NCI-H2107 treated with DMSO at 0.1 percent for 48 hours (cell line): ENCODE results near the gene RAMP3.
"Not testable (repeated sequence)": the region's sequence is repeated elsewhere in the genome, so short reads cannot be mapped to it uniquely, and the experiment has no call there.

ENCODE experiments used
- DNase-seq: peaks from one replicate; lab custom pipeline; 2025; ENCODE audit not compliant: unreplicated experiment; lab: John Stamatoyannopoulos, UW

Gene RAMP3

DNA sequence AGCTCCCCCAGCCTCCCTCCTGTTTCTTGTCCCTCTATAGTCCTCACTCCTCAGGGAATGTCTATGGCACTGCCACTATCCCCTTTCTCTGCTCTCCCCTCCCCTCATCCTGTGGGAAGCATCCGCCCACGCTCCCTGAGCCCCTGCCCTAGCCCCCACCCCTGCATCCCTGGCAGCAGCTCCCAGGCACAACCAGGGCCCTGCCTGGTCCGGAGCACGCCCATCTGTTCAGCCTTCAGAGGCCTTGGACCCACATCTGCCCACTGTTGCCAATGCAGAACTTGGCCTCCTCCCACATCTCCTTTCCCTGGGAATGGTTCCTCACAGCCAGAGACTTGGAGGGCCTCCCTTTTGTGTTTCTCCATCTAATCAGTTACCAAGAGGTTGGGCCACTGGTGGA is 25.7 kb upstream of the RAMP3 start:
- DNase-seq: no peak

DNA sequence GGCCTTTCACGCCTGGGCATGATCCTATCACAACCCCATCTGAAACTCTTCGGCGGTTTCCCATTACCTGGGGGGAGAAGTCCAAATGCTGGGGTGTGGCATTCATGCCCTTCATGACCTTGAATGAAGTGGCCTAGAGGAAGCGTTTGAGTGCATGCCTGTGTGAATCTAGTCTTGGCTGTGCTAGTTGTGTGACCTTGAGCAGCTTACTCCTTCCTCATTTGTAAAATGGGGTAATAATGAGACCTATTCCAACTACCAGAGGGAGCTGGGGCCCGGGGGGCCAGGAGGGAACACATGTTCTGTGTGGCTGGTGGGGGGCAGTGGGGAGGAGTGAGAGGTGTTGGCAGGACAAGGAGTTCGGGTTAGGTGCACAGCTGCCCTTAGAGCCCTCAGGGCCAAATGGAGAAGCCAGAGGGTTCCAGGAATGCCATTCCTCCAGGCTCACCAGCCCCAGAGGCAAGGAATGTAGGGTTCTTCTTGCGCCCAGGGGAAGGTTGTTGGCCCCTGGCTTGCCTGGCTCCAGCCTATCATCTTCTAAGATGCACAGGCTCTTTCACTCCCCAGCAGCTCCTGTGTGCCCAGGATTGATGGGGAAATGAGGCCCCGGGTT is 24.8 kb upstream of the RAMP3 start:
- DNase-seq: no peak

DNA sequence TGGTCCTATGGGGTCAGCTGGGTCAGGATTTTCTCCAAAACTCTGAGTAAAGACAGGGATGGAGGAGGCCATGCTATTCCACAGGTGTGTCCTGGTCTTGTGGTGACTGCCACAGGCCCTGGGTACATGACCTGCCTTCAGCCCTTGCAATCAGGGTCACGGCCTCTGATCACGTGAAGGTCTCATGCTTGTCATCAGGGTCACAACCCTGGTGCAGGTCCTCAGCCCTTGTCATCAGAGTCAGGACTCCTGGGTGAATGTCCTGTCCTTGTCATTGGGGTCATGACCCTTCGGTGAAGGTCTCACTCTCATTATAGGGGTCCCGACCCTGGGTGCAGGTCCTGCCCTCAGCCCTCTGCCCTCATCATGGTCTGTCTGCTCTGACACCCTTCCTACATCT is 24.2 kb upstream of the RAMP3 start:
- no peak for DNase-seq

DNA sequence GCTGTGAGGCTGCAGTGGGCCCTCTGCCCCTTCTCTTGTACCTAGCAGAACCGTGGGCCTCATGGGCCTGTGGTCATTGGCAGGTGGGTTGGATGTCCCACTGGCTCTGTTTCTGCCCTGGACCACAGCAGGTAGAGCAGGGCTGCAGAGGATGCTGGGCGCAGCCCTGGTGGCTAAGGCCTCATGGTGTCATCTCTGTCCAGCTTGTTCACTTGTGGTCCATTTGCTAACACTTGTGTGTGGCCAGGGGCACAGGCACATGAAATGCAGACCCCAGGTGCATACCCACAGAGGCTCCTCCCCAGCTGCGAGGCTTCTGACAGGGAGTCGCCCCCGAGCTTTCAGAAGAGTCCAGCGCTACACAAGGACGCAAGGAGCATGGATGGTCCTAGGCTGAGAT is 23.7 kb upstream of the RAMP3 start:
- no peak for DNase-seq

DNA sequence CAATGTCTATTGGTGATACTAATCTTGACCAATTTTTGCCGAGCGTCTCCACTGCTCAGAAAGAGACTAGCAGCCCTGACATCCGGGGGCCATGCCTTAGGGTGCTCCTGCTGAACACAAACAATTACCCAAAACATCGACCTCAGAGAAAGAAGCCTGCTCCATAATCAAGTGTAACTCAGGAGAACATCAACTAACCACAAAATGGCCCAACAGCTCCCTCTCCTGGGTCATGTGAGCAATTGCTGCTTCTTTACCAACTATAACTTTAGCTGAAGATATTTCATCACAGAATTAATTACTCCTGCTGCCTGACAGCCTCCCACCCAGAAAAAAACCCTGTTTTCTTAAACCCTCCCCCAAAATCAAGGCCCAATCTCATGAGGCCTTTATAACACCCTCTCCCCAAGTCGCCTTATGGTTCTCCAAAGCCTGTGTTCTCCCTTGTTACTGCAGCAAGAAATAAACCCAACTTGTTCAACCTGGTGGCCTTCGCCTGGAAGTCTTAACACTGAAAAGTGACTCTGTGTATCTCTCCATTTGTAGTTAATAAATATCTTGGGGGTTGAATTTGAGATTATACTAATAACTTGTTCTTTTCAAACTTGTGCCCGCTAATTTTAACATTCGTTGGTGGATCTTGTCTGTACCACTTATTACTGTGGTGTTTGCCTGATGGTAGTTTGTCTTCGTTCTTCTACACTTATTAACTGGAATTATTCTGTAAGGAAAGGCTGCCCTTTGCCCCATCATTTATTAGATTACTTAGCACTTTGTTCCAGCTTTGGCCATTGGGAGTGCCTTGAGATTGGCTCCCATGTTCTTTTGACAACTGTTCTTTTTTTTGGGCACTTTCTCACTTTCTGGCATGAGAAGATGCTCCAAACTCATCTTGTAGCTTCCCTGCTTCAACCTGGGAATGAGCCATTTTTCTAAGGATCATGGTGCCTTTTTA is 21.2 kb upstream of the RAMP3 start:
- DNase-seq: peak; percentile 87

DNA sequence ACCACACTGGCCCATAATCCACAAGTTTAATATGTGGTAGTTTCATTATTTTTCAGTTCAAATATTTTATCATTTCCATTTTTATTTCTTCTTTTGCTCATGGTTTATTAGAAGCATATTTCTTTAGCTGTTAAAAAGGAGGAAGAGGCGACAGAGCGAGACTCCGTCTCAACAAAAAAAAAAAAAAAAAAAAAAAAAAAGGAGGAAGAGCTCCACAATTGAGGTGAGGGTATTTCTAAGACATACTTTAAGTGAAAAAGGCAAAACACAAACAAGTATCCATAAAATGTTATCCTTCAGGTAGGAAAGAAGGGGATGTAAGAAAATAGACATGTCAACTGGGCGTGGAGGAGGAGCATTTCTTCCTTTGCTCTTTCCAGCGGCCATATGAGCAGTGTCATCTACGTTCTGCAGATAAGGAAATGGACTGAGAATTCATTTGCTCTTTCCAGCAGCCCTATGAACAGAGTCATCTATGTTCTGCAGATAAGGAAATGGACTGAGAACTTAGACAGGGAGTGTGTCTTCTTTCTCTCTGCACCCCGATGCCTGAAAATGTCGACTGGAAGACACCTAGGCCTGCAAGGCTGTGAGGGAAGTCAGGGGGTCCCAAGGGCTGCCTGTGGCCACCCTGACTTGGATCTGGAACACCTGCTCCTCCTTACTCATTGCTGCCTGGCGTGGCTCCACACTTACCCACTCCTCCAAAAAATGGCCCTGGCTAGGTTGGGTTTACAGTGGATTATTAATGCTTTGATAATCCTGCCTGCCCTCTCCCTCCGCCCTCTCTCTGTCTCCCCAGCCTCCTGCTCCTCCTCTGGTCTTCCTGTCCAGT is 18.9 kb upstream of the RAMP3 start:
- DNase-seq: no peak

DNA sequence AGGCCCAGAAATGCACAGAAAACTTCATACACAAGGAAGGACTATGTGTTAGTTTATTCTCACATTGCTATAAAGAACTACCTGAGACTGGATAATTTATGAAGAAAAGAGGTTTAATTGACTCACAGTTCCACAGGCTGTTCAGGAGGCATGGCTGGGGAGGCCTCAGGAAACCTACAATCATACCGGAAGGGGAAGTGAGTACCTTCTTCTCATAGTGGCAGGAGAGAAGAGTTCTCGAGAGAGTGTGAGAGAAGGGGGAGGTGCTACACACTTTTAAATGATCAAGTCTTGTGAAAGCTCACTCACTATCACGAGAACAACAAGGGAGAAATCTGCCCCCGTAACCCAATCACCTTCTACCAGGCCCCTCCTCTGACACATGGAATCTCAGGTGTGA is 16.8 kb upstream of the RAMP3 start:
- DNase-seq: no peak

DNA sequence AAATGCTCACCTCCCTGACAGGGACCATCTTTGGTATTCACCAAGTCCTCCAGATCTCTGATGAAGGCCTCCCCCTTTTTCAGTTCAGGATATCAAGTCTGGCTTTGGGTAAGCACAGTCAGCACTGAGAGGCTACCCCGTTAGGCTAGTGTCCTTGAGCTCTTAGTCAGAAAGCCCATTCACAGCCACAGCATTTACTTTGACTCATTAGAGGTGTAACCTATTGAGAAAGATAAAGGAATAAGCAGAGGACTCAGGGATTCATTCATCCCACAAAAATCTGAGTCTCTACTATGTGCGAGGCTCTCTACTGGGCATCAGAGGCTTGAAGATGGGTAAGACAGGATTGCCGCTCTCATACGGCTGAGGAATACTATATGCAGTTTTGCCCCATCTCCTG is 14.0 kb upstream of the RAMP3 start:
- no peak for DNase-seq

DNA sequence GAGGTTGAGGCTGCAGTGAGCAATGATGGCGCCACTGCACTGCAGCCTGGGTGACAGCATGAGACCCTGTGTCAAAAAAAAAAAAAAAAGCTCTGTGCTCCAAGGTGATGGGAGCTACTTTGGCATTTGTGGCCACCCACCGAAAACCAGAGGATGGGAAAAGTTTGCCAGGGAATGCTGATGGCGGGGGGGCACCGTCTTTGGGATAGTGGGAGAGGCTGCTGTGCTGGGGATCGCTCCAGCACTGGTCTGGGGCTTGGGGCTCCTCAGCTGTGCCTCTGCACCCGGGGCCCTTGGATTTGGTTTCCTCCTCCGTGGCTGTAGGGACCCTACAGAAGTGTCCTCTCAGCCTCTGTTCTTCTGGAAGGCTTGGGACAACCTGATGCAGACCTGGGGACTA is 11.7 kb upstream of the RAMP3 start:
- no peak for DNase-seq

DNA sequence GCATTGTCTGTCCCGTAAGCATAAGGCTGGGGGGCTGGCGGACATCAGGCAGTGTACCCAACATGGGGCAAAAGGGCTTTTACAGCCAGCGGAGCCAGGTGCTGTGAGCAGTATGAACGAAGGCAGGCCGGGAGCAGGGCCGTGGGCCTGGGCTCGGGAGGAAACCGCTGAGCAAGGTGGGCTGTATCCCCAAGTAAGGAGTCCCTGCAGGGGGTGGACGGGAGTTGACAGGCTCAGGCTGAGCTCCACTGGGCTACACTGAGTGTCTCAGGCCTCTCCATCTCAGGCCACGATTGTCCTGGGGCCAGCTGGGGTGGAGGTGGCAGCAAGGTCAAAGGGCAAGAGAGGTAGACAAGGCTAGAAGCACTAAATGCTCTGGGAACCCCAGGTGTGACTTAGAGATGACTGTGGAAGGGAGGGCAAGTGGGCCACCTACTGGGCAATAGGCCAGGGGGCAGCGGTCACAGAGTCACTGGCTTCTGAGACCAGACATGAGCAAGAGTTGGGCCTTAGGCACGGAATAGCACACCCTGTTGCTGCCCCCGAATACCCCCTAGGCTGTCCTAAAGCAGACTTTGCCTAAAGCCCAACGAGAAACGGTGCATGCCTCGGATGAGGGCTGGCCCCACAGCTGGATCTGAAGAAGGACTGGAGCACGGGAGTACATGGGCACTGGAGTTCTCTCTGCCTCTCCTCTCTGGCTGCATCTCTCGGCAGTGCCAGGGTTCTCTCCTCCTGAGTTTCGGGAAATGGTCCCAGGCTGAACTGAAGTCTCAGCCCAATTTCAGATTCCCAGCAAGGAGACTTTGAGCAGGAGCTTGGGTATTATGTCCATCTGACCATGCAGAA is 10.8 kb upstream of the RAMP3 start:
- DNase-seq: no peak

DNA sequence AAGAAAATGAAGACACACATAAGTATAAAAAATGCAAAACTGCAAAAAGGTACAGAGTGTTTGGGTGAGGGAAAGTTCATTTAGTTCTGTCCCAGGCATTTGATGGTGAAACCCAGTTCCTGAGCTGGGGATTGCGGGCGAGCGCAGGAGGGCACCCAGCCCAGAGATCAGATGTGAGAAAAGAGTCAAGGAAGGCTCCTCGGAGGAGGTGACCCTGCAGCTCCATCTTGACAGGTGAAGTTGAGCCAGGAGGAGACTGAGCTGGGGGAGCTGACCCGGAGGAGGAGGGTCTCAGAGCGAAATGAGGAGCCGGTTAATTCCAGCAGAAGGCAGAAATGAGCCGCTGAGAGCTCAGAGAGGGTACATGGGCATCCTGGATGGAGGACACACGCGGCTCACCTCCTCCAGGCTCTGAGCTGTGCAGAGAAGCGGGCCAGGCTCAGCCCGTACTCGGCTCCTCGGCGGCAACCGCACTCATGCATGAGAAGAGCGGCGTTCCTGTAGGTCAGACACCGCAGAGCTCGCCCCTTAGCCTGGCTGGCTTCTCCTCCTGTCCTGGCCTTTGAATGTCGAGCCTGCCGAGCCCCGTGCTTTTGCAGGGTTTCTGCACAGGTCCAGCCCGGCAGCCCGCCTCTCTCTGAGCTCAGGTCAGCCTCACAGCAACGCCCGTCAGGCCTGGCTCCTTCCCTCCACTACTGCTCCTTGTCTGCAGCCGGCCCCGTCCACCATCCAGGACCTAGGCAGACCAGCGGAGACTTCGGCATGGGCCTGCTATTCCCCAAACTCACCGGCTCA is 9.5 kb upstream of the RAMP3 start:
- no peak for DNase-seq

DNA sequence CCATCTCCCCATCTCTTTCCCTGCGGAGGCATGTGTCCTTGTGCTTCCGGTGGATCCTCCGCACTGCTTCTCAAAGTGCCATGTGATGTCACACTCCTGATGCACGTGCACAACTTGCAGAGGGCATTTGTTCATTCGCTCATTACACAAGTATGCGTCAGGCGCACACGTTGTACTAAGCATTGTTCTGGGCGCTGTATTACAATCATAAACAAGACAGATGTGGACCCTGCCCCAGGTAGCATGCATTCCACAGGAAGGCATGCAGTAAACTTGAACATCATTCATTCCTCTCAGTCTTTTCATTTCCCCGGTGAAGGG is 9.0 kb upstream of the RAMP3 start:
- DNase-seq: no peak

DNA sequence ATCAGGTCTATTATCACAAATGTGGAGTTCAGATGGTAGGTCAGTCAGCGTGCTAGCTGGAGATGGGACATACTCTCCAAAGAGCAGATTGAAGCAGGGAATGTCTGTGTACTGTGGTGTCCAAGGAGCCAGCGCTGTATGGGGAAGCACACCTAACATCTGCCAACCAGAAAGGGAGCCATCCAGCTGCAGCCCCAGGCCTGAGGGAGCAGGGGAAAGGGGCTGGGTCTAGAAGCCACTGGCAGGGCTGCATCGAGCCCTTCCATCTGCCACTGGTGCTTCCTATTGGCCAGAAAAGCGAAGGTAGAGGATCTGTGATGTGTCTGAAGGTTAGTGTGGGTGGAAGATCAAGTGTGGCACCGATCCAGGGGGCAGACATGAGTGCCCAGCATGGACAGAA is 8.0 kb upstream of the RAMP3 start:
- DNase-seq: no peak

DNA sequence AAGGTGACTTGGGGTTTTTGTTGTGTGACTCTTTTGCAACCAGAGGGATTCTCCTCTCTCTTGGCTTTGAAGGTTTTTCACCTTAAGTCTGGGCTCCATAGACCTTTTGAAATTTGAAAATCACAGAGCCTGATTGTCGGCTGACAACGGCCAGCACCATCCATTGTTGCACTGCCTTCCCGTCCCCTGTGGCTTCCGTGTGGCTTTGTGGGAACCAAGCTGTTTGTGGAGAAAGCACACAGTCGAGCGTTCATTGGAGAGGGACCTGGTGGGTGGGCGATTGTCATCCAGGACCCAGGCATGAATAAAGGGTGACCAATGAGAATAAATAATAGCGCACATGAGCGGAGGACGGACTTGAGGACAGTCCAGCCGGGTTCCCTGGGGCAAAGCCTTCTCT is 7.4 kb upstream of the RAMP3 start:
- no peak for DNase-seq

DNA sequence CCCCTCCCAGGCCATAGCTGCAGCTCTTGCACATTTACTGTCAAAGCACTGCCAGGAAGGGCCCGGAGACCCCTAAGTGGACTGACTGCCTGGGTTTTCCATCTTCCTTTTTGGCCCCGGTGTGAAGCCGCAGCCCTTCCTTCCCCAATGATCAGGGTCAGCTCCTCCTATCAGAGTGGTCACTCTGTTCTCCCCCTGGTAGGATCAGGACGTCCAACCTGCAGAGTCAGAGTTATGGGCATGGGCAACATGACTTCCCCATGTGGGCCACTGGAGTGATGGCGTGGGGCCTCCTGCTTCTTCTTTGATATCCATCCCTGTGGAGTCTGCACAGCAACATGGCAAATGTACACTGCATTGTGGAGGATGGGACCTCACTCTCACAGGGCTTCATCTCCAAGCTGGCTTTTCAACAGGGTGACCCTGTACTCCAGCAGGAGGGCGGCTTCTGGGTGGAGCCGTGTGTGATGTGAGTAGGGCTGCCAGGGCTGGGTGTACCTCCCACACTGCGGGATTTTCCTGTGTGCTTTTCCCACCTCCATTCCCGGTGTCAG is 6.4 kb upstream of the RAMP3 start:
- DNase-seq: no peak

DNA sequence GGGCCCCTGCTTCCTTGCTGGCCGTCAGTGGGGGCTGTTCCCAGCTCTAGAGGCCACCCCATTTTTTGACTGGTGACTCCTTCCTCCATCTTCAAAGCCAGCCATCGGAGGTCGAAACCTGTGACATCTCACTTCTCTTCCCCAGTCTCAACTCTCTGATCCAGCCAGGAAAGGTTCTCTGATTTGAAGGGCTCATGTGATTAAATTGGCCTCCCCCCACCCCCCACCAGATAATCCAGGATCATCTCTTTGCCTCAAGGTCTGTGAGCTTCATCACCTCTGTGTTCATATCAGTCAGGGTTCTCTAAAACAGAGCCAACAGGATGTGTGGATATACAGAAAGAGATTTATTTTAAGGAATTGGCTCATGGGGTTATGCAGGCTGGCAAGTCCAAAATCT is 5.6 kb upstream of the RAMP3 start:
- DNase-seq: no peak

DNA sequence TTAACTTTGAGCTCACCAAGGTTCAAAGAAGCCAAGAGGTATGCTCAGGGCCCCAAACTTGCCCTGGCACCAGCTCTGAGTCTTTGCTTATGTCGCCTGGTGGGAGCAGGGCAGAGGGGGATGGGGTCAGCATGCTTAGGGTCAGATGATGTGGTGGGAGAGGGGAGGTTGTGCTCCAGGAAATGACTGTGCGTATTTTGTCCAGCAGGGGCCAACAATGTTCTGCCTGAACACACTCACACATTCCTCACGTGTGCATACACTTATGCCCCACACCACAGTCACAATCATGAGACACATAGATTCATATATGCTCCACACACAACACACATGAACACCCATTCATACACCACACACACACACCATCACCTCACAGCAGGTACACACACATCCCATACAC is 4.4 kb upstream of the RAMP3 start:
- no peak for DNase-seq

DNA sequence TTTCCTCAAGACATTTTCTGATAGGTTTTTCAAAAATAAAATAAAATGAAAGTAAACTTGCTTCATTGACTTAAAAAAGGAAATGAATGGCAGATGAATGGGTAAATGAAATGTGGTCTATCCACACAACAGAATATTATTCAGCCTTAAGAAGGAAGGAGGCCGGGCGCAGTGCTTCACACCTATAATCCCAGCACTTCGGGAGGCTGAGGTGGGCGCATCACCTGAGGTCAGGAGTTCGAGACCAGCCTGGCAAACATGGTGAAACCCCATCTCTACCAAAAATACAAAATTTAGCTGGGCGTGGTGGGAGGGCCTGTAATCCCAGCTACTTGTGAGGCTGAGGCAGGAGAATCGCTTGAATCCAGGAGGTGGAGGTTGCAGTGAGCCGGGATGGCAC is 3.7 kb upstream of the RAMP3 start:
- DNase-seq: not testable (repeated sequence)

DNA sequence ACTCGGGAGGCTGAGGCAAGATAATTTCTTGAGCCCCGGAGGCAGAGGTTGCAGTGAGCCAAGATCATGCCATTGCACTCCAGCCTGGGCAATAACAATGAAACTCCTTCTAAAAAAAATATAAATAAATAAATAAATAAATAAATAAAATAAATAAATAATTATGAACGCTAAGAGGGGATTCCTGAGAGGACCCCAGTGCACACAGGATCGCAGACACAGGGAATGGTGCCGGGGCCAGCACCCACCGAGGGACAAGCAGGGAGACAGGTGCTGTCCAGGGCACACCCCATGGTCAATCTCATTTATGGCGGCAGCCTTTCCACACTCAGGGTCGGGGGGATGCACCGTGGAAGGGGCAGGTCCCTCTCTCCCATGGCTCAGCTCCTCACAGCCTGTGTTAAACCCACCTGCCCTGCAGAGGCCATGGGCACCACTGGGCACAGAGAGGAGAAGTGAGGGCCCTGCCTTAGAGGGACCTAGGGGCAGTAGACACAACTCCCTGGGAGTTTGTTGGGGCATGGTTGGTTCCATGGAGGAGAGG is 2.2 kb upstream of the RAMP3 start:
- DNase-seq: no peak

DNA sequence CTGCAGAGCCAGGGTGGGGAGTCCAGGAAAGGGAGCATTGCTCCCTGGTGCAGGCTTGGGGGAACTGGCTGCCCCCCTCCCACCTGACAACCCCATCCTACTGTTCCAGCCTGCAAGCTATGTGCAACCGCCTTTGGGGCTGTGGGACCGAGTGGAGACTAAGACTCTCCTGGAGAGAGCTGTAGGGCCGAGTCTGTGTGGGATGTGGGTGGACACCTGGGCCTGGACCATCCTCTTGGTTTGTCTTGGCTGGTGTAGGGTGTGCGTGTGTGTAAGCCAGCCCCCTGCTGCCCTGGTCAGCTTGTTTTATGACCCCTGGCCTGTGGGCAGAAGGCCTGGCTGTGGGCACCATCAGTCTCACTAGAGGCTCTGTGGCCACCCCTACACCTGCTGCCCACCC is 1.6 kb upstream of the RAMP3 start:
- no peak for DNase-seq
